GM19372 (cell line): ENCODE measurements around the gene CDC20.

Source experiments
- ATAC-seq: cut with Tn5 transposase; IDR thresholded peaks from one replicate; pipeline ENCODE4 v1.9.1; 2021; ENCODE audit warnings: mild to moderate bottlenecking, low read depth, moderate library complexity; ENCODE audit not compliant: unreplicated experiment

Gene CDC20

GRCh38 chr1:43327549-43328292 is 31.1 kb upstream of the CDC20 start:
- ATAC-seq, result no peak

GRCh38 chr1:43329995-43330751 is 28.6 kb upstream of the CDC20 start:
- no peak for ATAC-seq

DNA sequence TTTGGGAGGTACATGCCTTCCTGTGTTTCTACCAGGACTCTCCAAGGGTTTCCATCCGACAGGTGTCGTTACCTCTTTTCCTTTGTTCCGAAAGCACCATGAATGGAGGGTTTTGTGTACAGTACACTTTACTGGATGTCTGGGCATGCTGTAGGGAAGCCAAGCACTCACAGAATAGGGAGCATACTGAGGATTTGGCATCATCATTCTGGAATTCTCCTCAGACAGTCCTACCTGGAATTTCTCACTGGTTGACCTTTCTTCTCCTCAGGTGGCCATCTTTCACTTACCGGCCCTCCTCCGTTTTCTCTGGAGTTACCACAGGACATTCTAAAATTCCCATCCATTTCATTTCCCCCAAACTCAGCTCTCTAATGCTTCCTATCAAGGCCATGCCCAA is 27.1 kb upstream of the CDC20 start:
- ATAC-seq, result no peak

DNA sequence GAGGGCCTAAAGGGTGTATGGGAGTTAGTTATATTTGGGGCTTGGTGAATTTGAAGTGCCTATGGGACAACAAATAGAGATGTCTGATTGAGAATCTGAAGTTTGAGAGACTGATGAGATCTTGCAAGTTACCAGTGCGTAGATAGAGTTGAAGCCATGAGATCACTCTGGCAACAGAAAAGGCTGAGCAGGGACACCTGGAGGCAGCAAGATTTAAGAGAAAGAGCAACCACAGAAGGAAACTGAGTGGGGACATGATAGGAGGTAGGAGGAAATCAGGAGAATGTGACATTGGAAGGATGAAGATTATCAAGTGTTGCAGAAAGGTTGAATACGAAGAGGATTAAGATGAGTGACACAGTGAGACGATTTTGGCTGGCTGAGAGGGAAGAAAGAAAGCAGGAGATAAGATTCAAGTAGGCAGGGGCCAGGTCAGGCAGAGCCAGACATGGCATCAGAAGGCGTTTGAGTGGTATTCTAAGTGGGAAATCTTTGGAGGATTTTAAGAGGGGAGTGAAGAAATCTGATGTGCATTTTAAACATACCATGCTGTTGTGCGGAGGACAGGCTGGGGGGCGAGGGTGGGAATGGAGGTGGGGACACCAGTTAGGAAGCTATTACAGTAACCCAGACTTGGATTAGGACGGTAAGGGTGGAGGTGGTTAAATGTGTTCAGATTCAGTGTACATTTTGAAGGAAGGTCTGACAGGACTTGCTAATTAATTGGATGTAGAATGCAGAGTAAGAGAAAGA is 24.2 kb upstream of the CDC20 start:
- ATAC-seq, result no peak

- ATAC-seq, result no peak
These were observed 21.2 kb upstream of the CDC20 start, which contains the start of gene MPL for GRCh38 chr1:43337588-43337987. MPL (plus strand) TSS chr1:43337818; CDS start chr1:43337849, 31 bp downstream.

- ATAC-seq, result no peak
These were observed 20.8 kb upstream of the CDC20 start for GRCh38 chr1:43338001-43338400.

GRCh38 chr1:43339584-43340232 is 19.1 kb upstream of the CDC20 start:
- no peak for ATAC-seq

DNA sequence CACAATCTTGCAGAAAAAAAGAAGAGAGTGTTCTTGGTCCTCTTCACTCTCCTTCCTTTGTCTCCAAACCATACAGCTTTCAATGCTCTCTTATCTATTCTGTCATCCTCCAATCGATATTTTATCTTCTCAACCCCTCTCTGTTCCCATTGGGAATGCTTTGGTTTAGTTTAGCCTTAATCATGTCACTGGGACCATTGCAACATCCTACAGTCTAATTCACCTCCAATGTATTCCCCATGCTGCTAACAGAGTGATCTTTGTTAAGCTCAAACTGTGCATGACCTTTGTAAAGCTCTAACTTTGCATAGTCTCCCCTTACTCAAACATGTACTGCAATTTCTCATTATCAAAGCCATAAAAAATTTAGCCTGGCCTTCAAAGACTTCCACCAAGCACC is 18.2 kb upstream of the CDC20 start:
- no peak for ATAC-seq

DNA sequence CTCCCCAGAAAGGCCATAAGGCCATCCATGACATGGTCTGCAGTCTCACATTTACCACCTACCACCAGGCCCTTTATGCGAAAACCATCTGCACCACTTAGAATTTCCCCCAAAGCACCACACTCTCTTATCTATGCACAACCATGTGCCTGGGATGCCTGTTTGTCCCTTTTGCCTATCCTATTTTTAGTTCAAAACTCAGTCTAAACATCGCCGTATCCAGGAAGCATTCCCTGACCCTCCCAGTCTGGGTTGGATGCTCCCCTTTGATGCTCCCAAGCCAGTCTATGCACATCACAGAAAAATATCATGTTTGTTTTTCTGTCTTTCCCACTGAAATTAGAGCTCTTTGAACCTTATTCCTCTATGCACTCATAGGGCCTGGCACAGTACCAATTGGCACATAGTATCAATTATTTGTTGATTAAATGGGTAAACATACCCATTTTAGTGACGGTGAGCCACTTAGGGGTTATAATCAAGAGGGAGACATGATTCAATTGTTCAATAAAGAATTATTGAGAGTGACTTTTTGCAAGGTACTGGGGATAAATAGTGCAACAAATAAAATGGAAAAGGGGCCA is 14.4 kb upstream of the CDC20 start:
- no peak for ATAC-seq

- no peak for ATAC-seq
These were observed 13.7 kb upstream of the CDC20 start for GRCh38 chr1:43345120-43345519.

DNA sequence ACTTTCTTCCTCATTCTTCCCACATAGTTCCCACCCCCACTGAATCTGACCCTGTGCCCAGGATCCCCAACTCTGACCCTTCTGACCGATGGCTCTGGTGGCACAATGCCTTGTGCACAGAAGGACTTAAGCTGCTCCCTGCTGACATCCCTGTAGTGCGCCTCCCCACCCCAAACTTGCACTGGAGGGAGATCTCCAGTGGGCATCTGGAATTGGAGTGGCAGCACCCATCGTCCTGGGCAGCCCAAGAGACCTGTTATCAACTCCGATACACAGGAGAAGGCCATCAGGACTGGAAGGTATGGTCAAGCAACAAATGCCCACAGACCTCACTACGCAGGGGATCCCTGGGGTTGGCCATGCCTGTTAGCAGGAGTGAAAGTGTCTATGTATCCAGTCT is 12.1 kb upstream of the CDC20 start:
- no peak for ATAC-seq

- no peak for ATAC-seq
These were observed 10.4 kb upstream of the CDC20 start for GRCh38 chr1:43348343-43348808.

GRCh38 chr1:43348809-43349593 is 9.8 kb upstream of the CDC20 start:
- peak; percentile 86 for ATAC-seq

GRCh38 chr1:43349594-43350306 is 9.0 kb upstream of the CDC20 start:
- no peak for ATAC-seq

GRCh38 chr1:43350976-43351375 is 7.8 kb upstream of the CDC20 start:
- ATAC-seq, result no peak

DNA sequence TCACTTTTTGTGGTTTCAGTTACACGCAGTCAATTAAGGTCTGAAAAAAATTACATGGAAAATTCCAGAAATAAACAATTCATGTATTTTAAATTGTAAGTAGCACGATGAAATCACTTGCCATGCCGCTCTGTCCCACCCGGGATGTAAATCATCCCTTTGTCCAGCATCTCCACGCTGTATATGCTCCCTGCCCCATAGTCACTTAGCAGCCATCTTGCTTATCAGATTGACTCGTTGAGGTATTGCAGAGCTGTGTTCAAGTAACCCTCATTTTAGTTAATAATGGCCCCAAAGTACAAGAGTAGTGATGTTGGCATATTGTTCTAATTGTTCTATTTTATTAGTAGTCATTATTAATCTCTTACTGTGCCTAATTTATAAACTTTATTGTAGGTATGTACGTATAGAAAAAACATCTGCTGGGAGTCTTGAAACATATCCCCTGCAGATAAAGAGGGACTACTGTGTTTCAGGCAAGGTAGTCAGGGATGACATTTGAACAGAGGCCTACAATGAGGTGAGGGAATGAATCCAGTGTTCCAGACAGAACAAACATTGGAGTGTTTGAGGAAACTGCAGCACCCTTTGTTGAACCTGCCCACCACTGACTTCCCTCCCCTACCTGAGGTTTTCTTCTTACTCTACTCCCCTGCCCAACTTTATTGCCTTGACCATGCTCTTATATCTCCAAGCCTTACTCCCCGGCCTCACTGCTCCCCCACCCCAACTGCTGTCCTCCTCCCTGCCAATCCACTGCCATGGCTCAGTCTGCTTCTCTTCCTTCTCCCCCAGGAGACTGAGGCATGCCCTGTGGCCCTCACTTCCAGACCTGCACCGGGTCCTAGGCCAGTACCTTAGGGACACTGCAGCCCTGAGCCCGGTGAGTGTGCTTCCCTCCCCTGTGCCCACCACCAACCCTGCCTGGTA is 7.1 kb upstream of the CDC20 start:
- no peak for ATAC-seq

DNA sequence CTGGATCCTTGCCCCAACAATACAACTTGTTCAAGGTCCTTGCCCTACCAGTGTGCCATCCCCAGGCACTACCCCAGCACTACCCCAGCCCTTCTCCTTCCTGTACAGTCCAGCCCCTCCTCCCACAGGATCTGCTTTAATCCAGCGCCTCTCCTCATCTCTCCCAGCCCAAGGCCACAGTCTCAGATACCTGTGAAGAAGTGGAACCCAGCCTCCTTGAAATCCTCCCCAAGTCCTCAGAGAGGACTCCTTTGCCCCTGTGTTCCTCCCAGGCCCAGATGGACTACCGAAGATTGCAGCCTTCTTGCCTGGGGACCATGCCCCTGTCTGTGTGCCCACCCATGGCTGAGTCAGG is 6.5 kb upstream of the CDC20 start:
- no peak for ATAC-seq

DNA sequence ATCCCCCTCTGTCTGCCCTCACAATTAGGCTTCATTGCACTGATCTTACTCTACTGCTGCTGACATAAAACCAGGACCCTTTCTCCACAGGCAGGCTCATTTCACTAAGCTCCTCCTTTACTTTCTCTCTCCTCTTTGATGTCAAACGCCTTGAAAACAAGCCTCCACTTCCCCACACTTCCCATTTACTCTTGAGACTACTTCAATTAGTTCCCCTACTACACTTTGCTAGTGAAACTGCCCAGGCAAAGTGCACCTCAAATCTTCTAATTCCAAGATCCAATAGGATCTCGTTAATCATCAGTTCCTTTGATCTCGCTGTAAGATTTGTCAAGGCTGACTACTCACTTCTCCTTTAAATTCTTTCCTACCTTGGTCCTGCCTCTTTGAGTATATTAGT is 5.9 kb upstream of the CDC20 start:
- no peak for ATAC-seq
